HG03378 (cell line): ENCODE results near the gene SFI1.
"Not testable (repeated sequence)": the region's sequence is repeated elsewhere in the genome, so short reads cannot be mapped to it uniquely, and the experiment has no call there.

ENCODE experiments used
- ATAC-seq: cut with Tn5 transposase; IDR thresholded peaks from one replicate; pipeline ENCODE4 v1.9.1; 2021; ENCODE audit warnings: mild to moderate bottlenecking, moderate library complexity; ENCODE audit not compliant: unreplicated experiment

SFI1 gene

GRCh38 chr22:31540166-31540565, 43.8 kb downstream of the SFI1 start:
- not testable (repeated sequence) for ATAC-seq

GRCh38 chr22:31540966-31541365, 44.6 kb downstream of the SFI1 start:
- no peak for ATAC-seq

GRCh38 chr22:31544481-31545480, 48.4 kb downstream of the SFI1 start:
- ATAC-seq, result no peak

GRCh38 chr22:31550871-31551370, 54.6 kb downstream of the SFI1 start:
- no peak for ATAC-seq

DNA sequence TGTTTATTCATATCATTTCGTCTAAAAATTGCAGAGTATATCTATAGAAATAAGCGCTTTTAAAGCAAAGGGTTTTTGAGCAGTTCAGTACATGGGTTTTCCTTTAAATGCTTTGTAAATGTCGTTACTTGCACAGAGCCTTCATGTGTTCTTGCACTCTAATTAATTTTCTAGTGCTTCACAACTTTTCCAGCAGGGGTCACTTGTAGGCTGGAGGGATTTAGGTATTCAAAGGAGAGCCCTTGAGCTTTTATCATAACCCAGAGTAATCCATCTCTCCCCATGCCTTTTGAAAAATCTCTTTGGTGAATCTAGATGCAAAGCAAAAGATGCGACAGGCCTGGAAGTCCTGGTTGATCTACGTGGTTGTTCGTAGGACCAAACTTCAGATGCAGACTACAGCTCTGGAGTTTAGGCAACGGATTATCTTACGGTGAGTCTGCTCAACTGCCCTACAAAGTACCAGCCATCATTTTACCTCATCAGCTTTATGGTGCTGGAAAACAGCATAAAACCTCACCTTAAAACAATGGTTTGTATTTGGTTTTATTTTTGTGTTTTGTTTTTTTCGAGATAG, 60.4 kb downstream of the SFI1 start:
- no peak for ATAC-seq

- ATAC-seq, result not testable (repeated sequence)
These were observed 62.2 kb downstream of the SFI1 start for GRCh38 chr22:31558546-31558945.

DNA sequence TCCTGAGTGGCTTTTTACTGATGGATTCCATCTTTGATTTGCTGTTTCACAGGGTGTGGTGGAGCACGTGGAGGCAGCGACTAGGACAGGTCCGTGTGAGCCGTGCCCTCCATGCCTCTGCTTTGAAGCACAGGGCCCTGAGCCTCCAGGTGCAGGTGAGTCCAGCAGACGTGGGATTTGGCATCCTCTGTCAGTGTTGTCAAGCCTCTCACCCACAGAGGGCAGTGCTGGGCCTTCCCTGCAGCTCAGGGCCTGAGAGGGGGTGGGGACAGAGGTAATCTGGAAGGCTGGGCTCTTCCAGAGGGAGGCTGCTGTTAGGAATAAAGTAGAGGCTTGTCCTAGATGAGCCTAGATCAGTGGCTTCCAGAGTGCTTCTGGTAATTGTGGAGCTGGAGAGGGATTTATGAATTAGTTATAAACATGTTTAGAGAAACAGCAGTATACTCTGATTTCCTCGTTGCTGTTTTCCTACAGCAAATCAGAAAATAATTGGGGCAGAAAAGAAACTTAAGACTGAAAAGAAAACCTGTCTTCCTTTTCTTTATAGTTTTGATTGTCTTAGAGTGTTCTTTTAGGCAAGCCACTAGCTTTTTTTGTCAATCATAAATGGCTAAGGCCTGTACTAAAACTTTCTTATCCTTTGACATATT, 65.0 kb downstream of the SFI1 start:
- no peak for ATAC-seq

GRCh38 chr22:31561970-31562369, 65.6 kb downstream of the SFI1 start:
- ATAC-seq, result no peak

- no peak for ATAC-seq
These were observed 70.1 kb downstream of the SFI1 start for GRCh38 chr22:31566484-31566883.

- no peak for ATAC-seq
These were observed 70.9 kb downstream of the SFI1 start for GRCh38 chr22:31567196-31567595.

DNA sequence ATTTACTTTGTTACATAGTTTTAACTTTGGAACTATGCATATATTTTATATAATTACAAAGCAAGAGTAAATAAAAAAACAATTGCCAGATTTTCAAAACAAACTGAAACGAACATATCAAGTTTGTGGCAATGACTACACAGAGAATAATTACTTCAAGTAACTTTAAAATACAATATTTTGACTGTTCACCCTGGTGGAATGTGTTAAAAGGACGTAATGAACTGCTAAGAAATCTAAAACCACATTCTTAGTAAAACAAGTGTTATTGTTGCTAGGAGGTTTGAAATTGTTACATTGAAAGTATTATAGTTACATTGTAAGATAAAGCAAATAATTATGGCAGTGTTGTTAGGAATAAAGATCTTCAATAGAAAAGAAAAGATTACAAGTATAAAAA, 71.4 kb downstream of the SFI1 start:
- ATAC-seq, result no peak

DNA sequence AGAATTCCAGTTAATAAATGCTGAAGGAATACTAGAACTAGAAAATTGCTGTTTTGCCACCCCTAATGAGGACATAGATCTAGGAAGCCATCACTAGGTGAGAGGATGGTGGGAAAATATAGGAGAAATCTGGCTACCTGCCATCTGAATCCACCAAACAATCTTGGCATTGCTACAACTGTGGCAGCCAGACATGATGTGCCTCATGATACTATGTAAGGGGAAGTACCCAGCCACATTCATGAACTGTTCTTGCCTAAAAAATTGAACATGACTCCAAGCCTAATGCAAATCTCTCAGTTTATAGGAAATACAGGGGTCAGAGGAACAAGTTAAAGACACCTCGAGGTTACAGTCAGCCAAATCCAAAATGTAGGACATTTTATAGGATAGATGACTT, 72.8 kb downstream of the SFI1 start:
- no peak for ATAC-seq

DNA sequence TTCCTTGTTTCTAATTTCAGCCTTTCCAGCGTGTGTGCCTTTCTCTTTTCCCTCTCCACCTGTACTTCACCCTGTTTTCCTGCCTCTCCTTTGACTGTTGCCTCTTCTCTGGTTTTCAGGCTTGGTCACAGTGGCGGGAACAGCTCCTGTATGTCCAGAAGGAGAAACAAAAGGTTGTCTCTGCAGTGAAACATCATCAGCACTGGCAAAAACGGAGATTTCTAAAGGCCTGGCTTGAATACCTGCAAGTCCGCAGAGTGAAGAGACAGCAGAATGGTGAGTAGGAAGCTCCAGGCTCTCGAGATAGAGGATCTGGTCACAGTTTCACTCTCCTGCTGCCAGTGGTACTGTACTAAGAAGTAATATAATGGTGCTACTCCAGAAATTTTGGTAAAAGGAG, 76.6 kb downstream of the SFI1 start:
- no peak for ATAC-seq

- no peak for ATAC-seq
These were observed 77.8 kb downstream of the SFI1 start for GRCh38 chr22:31574055-31574670.

DNA sequence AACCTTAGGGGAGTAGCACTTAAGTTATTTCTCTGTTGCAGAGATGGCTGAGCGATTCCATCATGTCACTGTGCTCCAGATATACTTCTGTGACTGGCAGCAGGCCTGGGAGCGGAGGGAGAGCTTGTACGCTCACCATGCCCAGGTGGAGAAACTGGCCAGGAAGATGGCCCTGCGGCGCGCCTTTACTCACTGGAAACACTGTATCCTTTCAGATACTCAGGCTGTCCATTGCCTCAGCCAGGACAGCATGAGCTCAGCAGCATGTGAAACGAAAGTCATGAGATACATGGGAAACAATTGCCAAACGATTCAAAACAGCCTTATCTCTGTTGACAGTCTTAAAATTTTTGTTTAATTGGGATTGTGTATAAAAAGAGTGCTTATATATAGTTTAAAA, 78.9 kb downstream of the SFI1 start:
- ATAC-seq, result no peak

DNA sequence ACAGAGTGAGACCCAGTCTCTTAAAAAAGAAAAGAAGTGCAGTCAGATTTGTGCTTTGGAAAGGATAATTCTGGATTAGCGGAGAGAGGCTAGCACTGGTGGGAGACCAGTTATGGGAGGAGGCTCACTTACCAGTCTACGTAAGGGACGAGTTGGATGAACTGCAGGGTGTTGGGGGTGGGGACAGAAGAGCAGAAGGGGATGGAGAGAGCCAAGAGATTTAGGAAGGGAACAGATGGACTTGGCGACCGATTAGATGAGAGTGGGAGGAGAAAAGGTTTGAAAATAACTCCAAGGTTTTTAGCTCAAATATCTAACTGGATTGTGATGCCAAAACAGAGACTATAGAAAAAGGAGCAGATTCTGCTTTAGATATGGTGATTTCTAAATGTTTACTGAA, 81.4 kb downstream of the SFI1 start:
- no peak for ATAC-seq

GRCh38 chr22:31578171-31578570, 81.8 kb downstream of the SFI1 start:
- no peak for ATAC-seq

DNA sequence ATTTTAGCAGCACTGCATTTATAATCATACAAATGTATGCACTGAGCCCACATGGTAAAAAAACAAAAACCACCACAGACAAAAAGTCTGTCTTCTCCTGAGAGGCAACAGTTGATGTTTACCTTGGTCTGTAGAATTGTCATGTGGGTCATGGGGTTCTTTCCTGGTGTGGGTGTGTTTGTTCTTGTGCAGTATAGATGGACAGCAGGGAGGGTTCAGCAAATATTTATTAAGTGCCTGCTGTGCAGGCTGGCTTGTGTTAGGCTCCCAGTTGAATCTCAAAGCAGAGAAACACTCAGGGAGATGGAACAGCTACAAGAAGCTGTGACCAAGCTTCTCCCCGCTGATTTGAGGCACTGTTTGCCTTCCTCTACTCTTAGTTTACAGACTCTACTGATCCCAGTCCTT, 83.5 kb downstream of the SFI1 start:
- ATAC-seq, result no peak

- ATAC-seq, result no peak
These were observed 87.6 kb downstream of the SFI1 start for GRCh38 chr22:31583861-31584485.

- ATAC-seq, result no peak
These were observed 88.4 kb downstream of the SFI1 start for GRCh38 chr22:31584804-31585160.
